PC-3 (cell line): ENCODE results near the gene SLC25A12. TPM values are rescaled to one million over a fixed set of nuclear protein-coding genes. Genes with fewer than 3 reads are reported as not detected.

Source experiments
- ATAC-seq: fragments of 200-7000 bp; cut with Tn5 transposase; 2 replicates; pipeline ENCODE4 v1.9.1; 2020; ENCODE audit warnings: mild to moderate bottlenecking, moderate library complexity
- BruUV-seq: library from RNA; stranded (reverse); fragments of 400-500 nt; replicated peaks from 2 replicates; lab custom pipeline; 2021; lab: Mats Ljungman, UMichigan
- CTCF ChIA-PET: fragments of 300-600 bp; sonication (Branson Sonifier 250); formaldehyde crosslinking; loops from one replicate; lab custom pipeline; 2022; ENCODE audit warnings: antibody characterized with exemption; lab: Charles Lee
- POLR2A ChIA-PET: fragments of 300-600 bp; sonication (Branson Sonifier 250); formaldehyde crosslinking; loops from one replicate; lab custom pipeline; 2022; ENCODE audit warnings: antibody characterized with exemption; ENCODE audit not compliant: unreplicated experiment; lab: Charles Lee
- DNase-seq: peaks from one replicate; pipeline ENCODE4 v3.0.0-alpha.2; 2015
- H2AFZ ChIP-seq: fragments of 300-600 bp; sonication (generic); 2 replicates; pipeline ENCODE4 v1.6.0; 2016; ENCODE audit warnings: antibody characterized with exemption, low read length
- H3F3A ChIP-seq: fragments of 300-600 bp; sonication (generic); one replicate; pipeline ENCODE4 v1.6.0; 2017; ENCODE audit warnings: antibody characterized with exemption, low read length, control low read depth, mild to moderate bottlenecking; ENCODE audit not compliant: unreplicated experiment
- H3K27ac ChIP-seq: fragments of 300-600 bp; sonication (generic); 2 replicates; pipeline ENCODE4 v1.5.1; 2016; ENCODE audit warnings: mild to moderate bottlenecking, low read length
- H3K27me3 ChIP-seq: fragments of 300-600 bp; sonication (generic); 2 replicates; pipeline ENCODE4 v1.6.1; 2016; ENCODE audit warnings: low read length, mixed read lengths
- H3K36me3 ChIP-seq: fragments of 300-600 bp; sonication (generic); 2 replicates; pipeline ENCODE4 v1.6.1; 2016; ENCODE audit warnings: low read depth, mixed run types, low read length, mixed read lengths
- H3K4me1 ChIP-seq: fragments of 300-600 bp; sonication (generic); 2 replicates; pipeline ENCODE4 v1.5.1; 2016; ENCODE audit warnings: low read length; ENCODE audit not compliant: insufficient read depth
- H3K4me2 ChIP-seq: fragments of 300-600 bp; sonication (generic); 2 replicates; pipeline ENCODE4 v1.6.0; 2016; ENCODE audit warnings: low read length
- H3K4me3 ChIP-seq: fragments of 300-600 bp; sonication (generic); 2 replicates; pipeline ENCODE4 v1.5.1; 2016; ENCODE audit warnings: mild to moderate bottlenecking, low read length, mixed read lengths
- H3K79me2 ChIP-seq: fragments of 300-600 bp; sonication (generic); 2 replicates; pipeline ENCODE4 v1.6.1; 2017; ENCODE audit warnings: low read length, mixed read lengths
- H3K9ac ChIP-seq: fragments of 300-600 bp; sonication (generic); 2 replicates; pipeline ENCODE4 v1.6.0; 2016; ENCODE audit warnings: mild to moderate bottlenecking, low read length
- H3K9me2 ChIP-seq: fragments of 300-600 bp; sonication (generic); replicated peaks from 2 replicates; pipeline ENCODE4 v1.6.1; 2016; ENCODE audit warnings: mixed run types, low read length, mixed read lengths
- H3K9me3 ChIP-seq: fragments of 300-600 bp; sonication (generic); 2 replicates; pipeline ENCODE4 v1.6.1; 2016; ENCODE audit warnings: low read length, mixed read lengths
- H4K20me1 ChIP-seq: fragments of 300-600 bp; sonication (generic); 2 replicates; pipeline ENCODE4 v1.6.1; 2016; ENCODE audit warnings: low read length, mixed read lengths
- CTCF ChIP-seq: fragments of 300-600 bp; sonication (generic); conservative IDR thresholded peaks from 2 replicates; pipeline ENCODE4 v1.5.1; 2017; ENCODE audit warnings: antibody characterized with exemption, low read depth, mild to moderate bottlenecking, low read length
- EZH2 ChIP-seq: fragments of 300-600 bp; sonication (generic); IDR thresholded peaks from one replicate; pipeline ENCODE4 v1.6.1; 2017; ENCODE audit warnings: antibody characterized with exemption, mild to moderate bottlenecking, low read length; ENCODE audit not compliant: unreplicated experiment
- EZH2phosphoT487 ChIP-seq: fragments of 300-600 bp; sonication (generic); IDR thresholded peaks from 2 replicates; pipeline ENCODE4 v1.6.1; 2018; ENCODE audit warnings: mild to moderate bottlenecking, antibody characterized with exemption, low read length, borderline replicate concordance
- intact Hi-C: fragments of 100-400 bp; cut with micrococcal nuclease; formaldehyde crosslinking; loops from 2 replicates; pipeline ENCODE4 v1.9.0; 2023
- total RNA-seq: library from RNA; depleted of rRNA; stranded (reverse); fragments of >200 nt; gene quantifications from 2 replicates; pipeline ENCODE4 v1.2.3, GENCODE V29; 2014

SLC25A12 gene
- total RNA-seq, 1 experiment from 2014 or later = 18.4 TPM

- no peak for ATAC-seq
- no peak for DNase-seq
- POLR2A ChIA-PET = no interaction called here
Measured at GRCh38 chr2:171807831-171808393, 86.1 kb downstream of the SLC25A12 start.

GRCh38 chr2:171807119-171807518, 86.9 kb downstream of the SLC25A12 start:
- no peaks in the 10 kb centered on the region for H3F3A ChIP-seq
- no peaks in the 10 kb centered on the region for H3K79me2 ChIP-seq
- TF ChIP-seq EZH2phosphoT487 (no peak), EZH2 (no peak), CTCF (no peak)
- H3K4me2 ChIP-seq = no peak overlapping the region
- H2AFZ ChIP-seq = no peak overlapping the region
- BruUV-seq = no TSS peak
- no peaks in the 10 kb centered on the region for H3K9me3 ChIP-seq
- H3K9me2 ChIP-seq = no peaks in the 10 kb centered on the region
- H3K36me3 ChIP-seq = peaks cover 4% of the 10 kb centered on the region; the same call in 1 of the 2 replicates
- ChIA-PET CTCF (no interaction called here), POLR2A (no interaction called here)
- H3K4me3 ChIP-seq = no peak overlapping the region
- no peaks in the 10 kb centered on the region for H3K4me1 ChIP-seq
- H3K27ac ChIP-seq = no peak overlapping the region
- H4K20me1 ChIP-seq = no peaks in the 10 kb centered on the region
- DNase-seq = peak; percentile 14
- H3K9ac ChIP-seq = no peak overlapping the region
- H3K27me3 ChIP-seq = no peaks in the 10 kb centered on the region
- intact Hi-C loops = loop anchor here (10.0 kb wide), 1 partner anchor 232 kb away; no protein-coding TSS in a partner anchor
- peak; percentile 40; the same call in 1 of the 2 replicates for ATAC-seq

More at GRCh38 chr2:171807831-171808393, 86.1 kb downstream of the SLC25A12 start:
- Histone ChIP-seq H3K4me2 (no peak overlapping the region), H3K9ac (no peak overlapping the region), H3K4me1 (no peaks in the 10 kb centered on the region), H3K79me2 (no peaks in the 10 kb centered on the region), H3K4me3 (no peak overlapping the region), H4K20me1 (no peaks in the 10 kb centered on the region), H3K27me3 (no peaks in the 10 kb centered on the region), H3K9me2 (no peaks in the 10 kb centered on the region), H2AFZ (no peak overlapping the region), H3F3A (no peaks in the 10 kb centered on the region), H3K36me3 (peaks cover 4% of the 10 kb centered on the region; the same call in 1 of the 2 replicates), H3K9me3 (no peaks in the 10 kb centered on the region), H3K27ac (no peak overlapping the region)
- intact Hi-C loops = loop anchor here (10.0 kb wide), 1 partner anchor 233 kb away; no protein-coding TSS in a partner anchor
- no peak for TF ChIP-seq EZH2phosphoT487
- TF ChIP-seq CTCF = no peak
- no peak for TF ChIP-seq EZH2
- CTCF ChIA-PET = no interaction called here
- no TSS peak for BruUV-seq

- TF ChIP-seq CTCF (no peak), EZH2phosphoT487 (no peak), EZH2 (no peak)
- ChIA-PET CTCF (no interaction called here), POLR2A (no interaction called here)
- Histone ChIP-seq H3K9ac (no peak overlapping the region), H3K27me3 (no peaks in the 10 kb centered on the region), H3K9me2 (no peaks in the 10 kb centered on the region), H3F3A (no peaks in the 10 kb centered on the region), H3K27ac (no peak overlapping the region), H3K4me2 (no peak overlapping the region), H3K36me3 (peaks cover 4% of the 10 kb centered on the region; the same call in 1 of the 2 replicates), H3K79me2 (no peaks in the 10 kb centered on the region), H4K20me1 (no peaks in the 10 kb centered on the region), H3K4me1 (no peaks in the 10 kb centered on the region), H2AFZ (no peak overlapping the region), H3K4me3 (no peak overlapping the region), H3K9me3 (no peaks in the 10 kb centered on the region)
- intact Hi-C loops = loop anchor here (10.0 kb wide), 1 partner anchor 230 kb away; no protein-coding TSS in a partner anchor
- ATAC-seq (no peak), DNase-seq (no peak)
- no TSS peak for BruUV-seq
Measured at GRCh38 chr2:171804456-171804855, 89.6 kb downstream of the SLC25A12 start.
